Stimulated activated naive CD8-positive, alpha-beta T cell treated with anti-CD3 and anti-CD28 coated beads, Interleukin-15, amount 100 ng/mL, for 72 hours (primary cell): ENCODE measurements around the gene MAGIX.

Source experiments
- ATAC-seq: fragments of 150-1000 bp; cut with Tn5 transposase; 2 replicates; pipeline ENCODE4 v1.10.0; 2021; ENCODE audit warnings: mild to moderate bottlenecking, moderate library complexity
- DNase-seq, 2 donors: peaks; one replicate each; pipeline ENCODE4 v3.0.0; 2021 to 2022
- H3K27ac Mint-ChIP-seq, 2 donors: one replicate each; pipeline ENCODE4 v1.8.0; 2022; ENCODE audit warnings: mild to moderate bottlenecking in 2 of 2, mixed read lengths in 2 of 2, moderate library complexity in 2 of 2
- H3K27me3 Mint-ChIP-seq: one replicate; pipeline ENCODE4 v1.8.0; 2022; ENCODE audit warnings: mixed read lengths
- H3K4me1 Mint-ChIP-seq: one replicate; pipeline ENCODE4 v1.8.0; 2022; ENCODE audit warnings: mild to moderate bottlenecking, mixed read lengths
- H3K4me3 Mint-ChIP-seq, 2 donors: one replicate each; pipeline ENCODE4 v1.8.0; 2022; ENCODE audit warnings: mild to moderate bottlenecking in 2 of 2, mixed read lengths in 2 of 2, moderate library complexity in 1 of 2
- H3K9me3 Mint-ChIP-seq, 2 donors: one replicate each; pipeline ENCODE4 v1.8.0; 2022; ENCODE audit warnings: mixed read lengths in 2 of 2

Gene MAGIX

GRCh38 chrX:49187028-49187394, 24.5 kb downstream of the MAGIX start:
- Mint-ChIP-seq H3K4me1 (peaks cover 59% of the 10 kb centered on the region), H3K27ac (no peak overlapping the region), H3K27me3 (no peaks in the 10 kb centered on the region), H3K9me3 (no peaks in the 10 kb centered on the region), H3K4me3 (peak overlapping the region; percentile 86 to 94)
- DNase-seq (no peak), ATAC-seq (no peak)

GRCh38 chrX:49187526-49187925, 25.0 kb downstream of the MAGIX start:
- H3K4me3 Mint-ChIP-seq = no peak overlapping the region
- no peaks in the 10 kb centered on the region for H3K9me3 Mint-ChIP-seq
- DNase-seq (no peak), ATAC-seq (no peak)
- no peaks in the 10 kb centered on the region for H3K27me3 Mint-ChIP-seq
- H3K4me1 Mint-ChIP-seq = peaks cover 59% of the 10 kb centered on the region
- no peak overlapping the region for H3K27ac Mint-ChIP-seq

GRCh38 chrX:49188468-49189076, 26.0 kb downstream of the MAGIX start:
- H3K27ac Mint-ChIP-seq = peak overlapping the region in 1 of 2 donors; percentile 46
- peaks cover 67% of the 10 kb centered on the region for H3K4me1 Mint-ChIP-seq
- no peak for DNase-seq
- ATAC-seq = no peak
- no peaks in the 10 kb centered on the region for H3K9me3 Mint-ChIP-seq
- no peak overlapping the region for H3K4me3 Mint-ChIP-seq
- H3K27me3 Mint-ChIP-seq = no peaks in the 10 kb centered on the region

GRCh38 chrX:49189606-49190005, 27.0 kb downstream of the MAGIX start:
- no peak for ATAC-seq
- Mint-ChIP-seq H3K27me3 (no peaks in the 10 kb centered on the region), H3K4me3 (peak overlapping the region; percentile 93 to 100), H3K27ac (peak overlapping the region in 1 of 2 donors; percentile 90), H3K9me3 (no peaks in the 10 kb centered on the region), H3K4me1 (peaks cover 64% of the 10 kb centered on the region)
- DNase-seq = no peak

DNA sequence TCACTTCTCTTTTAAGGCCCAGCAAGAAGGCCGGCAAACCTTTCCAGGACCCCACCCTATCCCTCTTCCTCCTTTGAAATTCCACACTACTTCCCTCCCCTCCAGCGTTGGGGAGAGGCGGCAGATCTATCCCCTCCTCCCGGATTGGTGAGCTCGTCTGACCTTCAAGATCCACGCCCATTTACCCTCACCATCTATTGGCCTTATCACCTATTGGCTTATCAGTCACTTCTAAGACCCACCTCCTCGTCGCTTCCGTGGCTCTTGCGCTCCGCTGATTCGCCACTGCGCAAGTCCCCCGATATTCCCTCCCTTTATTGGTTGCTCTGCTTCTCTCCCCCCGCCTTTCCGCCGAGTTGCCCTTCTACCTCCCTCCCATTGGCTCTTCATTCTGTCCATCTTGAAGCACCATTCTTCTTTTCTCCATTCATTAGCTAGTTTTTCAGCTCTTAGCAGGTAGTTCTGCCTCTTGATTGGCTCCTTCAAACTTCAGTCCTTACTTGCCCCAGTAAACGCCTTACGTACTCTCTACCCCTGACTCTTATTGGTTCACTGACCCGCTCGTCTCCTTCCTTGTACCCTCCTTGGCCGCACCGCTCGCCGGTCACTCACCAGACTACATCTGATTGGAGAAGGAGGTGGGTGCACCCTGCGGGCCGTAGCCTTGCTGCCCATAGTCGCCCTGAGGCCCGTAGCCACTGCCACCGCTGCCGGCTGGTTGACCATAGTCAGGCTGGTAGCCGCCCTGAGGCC, 28.4 kb downstream of the MAGIX start:
- peak; percentile 94 for ATAC-seq
- peak overlapping the region; percentile 93 to 100 for H3K4me3 Mint-ChIP-seq
- H3K9me3 Mint-ChIP-seq = no peaks in the 10 kb centered on the region
- H3K4me1 Mint-ChIP-seq = peaks cover 55% of the 10 kb centered on the region
- H3K27me3 Mint-ChIP-seq = no peaks in the 10 kb centered on the region
- H3K27ac Mint-ChIP-seq = peak overlapping the region; percentile 97 to 98
- DNase-seq = peak; percentile 79 to 92

- H3K4me1 Mint-ChIP-seq = peaks cover 50% of the 10 kb centered on the region
- peak; percentile 40 for ATAC-seq
- DNase-seq = no peak
- peak overlapping the region; percentile 78 to 100 for H3K4me3 Mint-ChIP-seq
- H3K9me3 Mint-ChIP-seq = no peaks in the 10 kb centered on the region
- H3K27me3 Mint-ChIP-seq = no peaks in the 10 kb centered on the region
- H3K27ac Mint-ChIP-seq = peak overlapping the region in 1 of 2 donors; percentile 84
Observed at GRCh38 chrX:49191574-49192011, 29.0 kb downstream of the MAGIX start.

- peak overlapping the region in 1 of 2 donors; percentile 47 for H3K4me3 Mint-ChIP-seq
- H3K27ac Mint-ChIP-seq = no peak overlapping the region
- no peak for DNase-seq
- H3K27me3 Mint-ChIP-seq = no peaks in the 10 kb centered on the region
- peaks cover 45% of the 10 kb centered on the region for H3K4me1 Mint-ChIP-seq
- ATAC-seq = no peak
- no peaks in the 10 kb centered on the region for H3K9me3 Mint-ChIP-seq
Observed at GRCh38 chrX:49192722-49193328, 30.3 kb downstream of the MAGIX start.

GRCh38 chrX:49193542-49193964, 31.0 kb downstream of the MAGIX start:
- Mint-ChIP-seq H3K4me1 (peaks cover 46% of the 10 kb centered on the region), H3K4me3 (peak overlapping the region in 1 of 2 donors; percentile 21), H3K27me3 (no peaks in the 10 kb centered on the region), H3K27ac (no peak overlapping the region), H3K9me3 (no peaks in the 10 kb centered on the region)
- no peak for DNase-seq
- no peak for ATAC-seq

DNA sequence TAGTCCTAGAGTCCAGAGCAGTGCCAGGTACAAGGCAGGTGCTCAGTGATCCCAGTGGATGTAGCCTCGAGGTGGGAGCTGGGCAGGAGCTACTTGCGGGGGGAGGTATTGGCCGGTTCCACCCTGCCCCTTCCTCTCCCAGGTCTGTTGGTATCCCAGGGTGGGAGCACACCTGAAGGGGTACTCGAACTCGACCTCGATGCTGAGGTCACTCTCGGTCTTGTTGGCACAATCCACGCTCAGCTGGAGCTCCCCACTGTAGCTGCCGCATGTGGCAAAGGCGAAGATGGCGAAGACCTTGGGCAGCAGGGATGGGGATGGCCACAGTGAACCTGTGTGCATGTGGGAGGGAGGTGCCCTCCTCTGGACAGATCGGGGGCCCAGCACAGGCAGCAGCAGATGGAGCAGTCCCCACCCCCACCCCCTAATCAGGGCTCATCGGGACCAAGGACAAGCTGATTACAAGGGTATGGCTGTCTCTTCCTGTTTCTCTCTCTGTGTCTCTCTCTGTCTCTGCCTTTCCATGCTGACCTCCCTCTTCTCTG, 35.1 kb downstream of the MAGIX start:
- no peaks in the 10 kb centered on the region for H3K27me3 Mint-ChIP-seq
- no peak overlapping the region for H3K4me3 Mint-ChIP-seq
- H3K4me1 Mint-ChIP-seq = peaks cover 38% of the 10 kb centered on the region
- no peak for ATAC-seq
- no peak for DNase-seq
- no peak overlapping the region for H3K27ac Mint-ChIP-seq
- no peaks in the 10 kb centered on the region for H3K9me3 Mint-ChIP-seq

GRCh38 chrX:49198540-49199314, 36.2 kb downstream of the MAGIX start:
- Mint-ChIP-seq H3K27me3 (no peaks in the 10 kb centered on the region), H3K4me1 (peaks cover 28% of the 10 kb centered on the region), H3K27ac (no peak overlapping the region), H3K4me3 (peak overlapping the region; percentile 58 to 79), H3K9me3 (no peaks in the 10 kb centered on the region)
- no peak for DNase-seq
- no peak for ATAC-seq

- ATAC-seq (no peak), DNase-seq (no peak)
- no peaks in the 10 kb centered on the region for H3K9me3 Mint-ChIP-seq
- peaks cover 23% of the 10 kb centered on the region for H3K4me1 Mint-ChIP-seq
- no peak overlapping the region for H3K27ac Mint-ChIP-seq
- peak overlapping the region; percentile 58 to 79 for H3K4me3 Mint-ChIP-seq
- no peaks in the 10 kb centered on the region for H3K27me3 Mint-ChIP-seq
Observed at GRCh38 chrX:49199315-49199595, 36.7 kb downstream of the MAGIX start.

- peak; percentile 85 to 86 for DNase-seq
- Mint-ChIP-seq H3K9me3 (no peaks in the 10 kb centered on the region), H3K4me1 (peaks cover 23% of the 10 kb centered on the region), H3K4me3 (peak within 1 kb of the TSS; percentile 58 to 79), H3K27ac (peak within 1 kb of the TSS in 1 of 2 donors; percentile 33), H3K27me3 (no peaks in the 10 kb centered on the region)
- ATAC-seq = peak; percentile 98
Observed at GRCh38 chrX:49199906-49200771, 37.6 kb downstream of the MAGIX start, which contains the start of gene SYP. TSS of gene SYP (minus strand) at chrX:49200193. CDS start at chrX:49200186, 7 bp downstream.

GRCh38 chrX:49202022-49202421, 39.5 kb downstream of the MAGIX start:
- peaks cover 23% of the 10 kb centered on the region for H3K4me1 Mint-ChIP-seq
- H3K27me3 Mint-ChIP-seq = no peaks in the 10 kb centered on the region
- no peak overlapping the region for H3K27ac Mint-ChIP-seq
- no peaks in the 10 kb centered on the region for H3K9me3 Mint-ChIP-seq
- DNase-seq (no peak), ATAC-seq (no peak)
- no peak overlapping the region for H3K4me3 Mint-ChIP-seq

GRCh38 chrX:49203536-49203935, 41.0 kb downstream of the MAGIX start:
- Mint-ChIP-seq H3K27me3 (no peaks in the 10 kb centered on the region), H3K4me3 (no peak overlapping the region), H3K4me1 (peaks cover 14% of the 10 kb centered on the region), H3K27ac (no peak overlapping the region), H3K9me3 (no peaks in the 10 kb centered on the region)
- ATAC-seq = no peak
- no peak for DNase-seq
